Effector memory CD4-positive, alpha-beta T cell (primary cell): ENCODE results near the gene IQCM.

Source experiments
- DNase-seq, 3 donors: peaks; one replicate each; pipeline ENCODE4 v3.0.0-alpha.2; 2020
- H3K27ac ChIP-seq: 2 replicates; pipeline ENCODE4 v1.7.0; 2013; ENCODE audit warnings: mild to moderate bottlenecking, low read length, moderate library complexity; ENCODE audit not compliant: insufficient read depth, poor library complexity, severe bottlenecking
- H3K27me3 ChIP-seq: replicated peaks from 2 replicates; pipeline ENCODE4 v1.7.0; 2013; ENCODE audit warnings: mild to moderate bottlenecking, low read length; ENCODE audit not compliant: insufficient read depth, control insufficient read depth, poor library complexity, severe bottlenecking
- H3K36me3 ChIP-seq: 2 replicates; pipeline ENCODE4 v1.7.0; 2013; ENCODE audit warnings: mild to moderate bottlenecking, low read length, moderate library complexity; ENCODE audit not compliant: control insufficient read depth, insufficient read depth
- H3K4me1 ChIP-seq: 2 replicates; pipeline ENCODE4 v1.7.0; 2013; ENCODE audit warnings: low read length, mild to moderate bottlenecking; ENCODE audit not compliant: control insufficient read depth, insufficient read depth, poor library complexity, severe bottlenecking
- H3K4me3 ChIP-seq: 2 replicates; pipeline ENCODE4 v1.7.0; 2013; ENCODE audit warnings: low read length, low read depth, mild to moderate bottlenecking; ENCODE audit not compliant: insufficient read depth, poor library complexity, severe bottlenecking
- H3K9me3 ChIP-seq: 2 replicates; pipeline ENCODE4 v1.7.0; 2013; ENCODE audit warnings: mild to moderate bottlenecking, low read length, moderate library complexity; ENCODE audit not compliant: control insufficient read depth

IQCM gene

DNA sequence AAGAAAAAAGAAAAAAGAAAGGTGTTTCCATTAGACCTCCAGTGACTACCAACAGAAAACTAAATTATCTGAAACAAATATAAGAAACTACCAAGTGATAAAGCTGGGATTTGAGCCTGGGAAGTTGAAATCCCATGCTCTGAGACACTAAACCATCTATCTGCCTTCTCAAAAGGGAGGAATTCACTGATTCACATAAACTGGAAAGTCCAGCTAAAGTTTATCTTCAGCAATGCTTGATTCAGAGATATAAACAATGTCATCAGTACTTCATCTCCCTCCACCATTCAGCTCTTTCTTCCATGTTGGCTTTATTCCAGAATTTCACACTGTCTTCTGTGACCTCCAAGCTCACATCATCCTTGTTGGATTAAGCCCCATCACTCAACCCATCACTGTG, 96.3 kb downstream of the IQCM start:
- Histone ChIP-seq H3K4me1 (no peaks in the 10 kb centered on the region), H3K27ac (no peak overlapping the region), H3K9me3 (no peaks in the 10 kb centered on the region), H3K4me3 (no peak overlapping the region), H3K36me3 (no peaks in the 10 kb centered on the region), H3K27me3 (no peaks in the 10 kb centered on the region)
- no peak for DNase-seq

DNA sequence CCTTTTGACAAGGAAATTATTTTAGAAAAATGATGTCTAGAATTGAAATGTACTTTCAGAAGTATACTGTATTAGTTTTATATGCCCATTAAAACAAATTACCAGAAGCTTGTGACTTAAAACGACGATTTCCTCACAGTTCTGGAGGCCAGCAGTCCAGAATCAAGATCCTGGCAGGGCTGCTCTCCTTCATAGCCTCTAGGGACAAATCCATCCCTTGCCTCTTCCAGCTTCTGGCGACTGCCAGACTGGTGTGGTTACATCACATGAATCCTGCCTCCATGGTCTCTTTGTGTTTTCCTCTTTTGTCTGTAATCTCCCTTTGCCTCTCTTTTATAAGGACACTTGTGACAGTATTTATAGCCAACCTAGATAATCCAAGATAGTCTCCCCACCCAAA, 97.1 kb downstream of the IQCM start:
- no peak for DNase-seq
- no peaks in the 10 kb centered on the region for H3K36me3 ChIP-seq
- H3K27ac ChIP-seq = no peak overlapping the region
- H3K27me3 ChIP-seq = no peaks in the 10 kb centered on the region
- no peaks in the 10 kb centered on the region for H3K4me1 ChIP-seq
- H3K4me3 ChIP-seq = no peak overlapping the region
- H3K9me3 ChIP-seq = no peaks in the 10 kb centered on the region

DNA sequence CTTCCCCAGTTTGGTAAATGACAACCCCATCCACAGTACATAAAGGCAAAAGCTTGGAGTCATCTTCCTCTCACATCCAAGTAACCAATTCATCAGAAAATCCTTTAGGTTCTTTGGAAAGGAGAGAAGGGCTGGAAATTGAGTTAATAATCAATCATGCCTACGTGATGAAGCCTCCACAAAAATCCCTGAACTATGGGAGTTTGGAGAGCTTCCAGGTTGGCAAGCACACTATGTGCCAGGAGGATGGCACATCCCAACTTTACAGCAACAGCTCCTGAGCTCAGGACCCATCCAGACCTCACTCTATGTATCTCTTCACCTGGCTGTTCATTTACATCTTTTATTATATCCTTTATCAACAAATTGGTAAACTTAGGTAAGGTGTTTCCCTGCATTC, 98.9 kb downstream of the IQCM start:
- Histone ChIP-seq H3K4me1 (no peaks in the 10 kb centered on the region), H3K9me3 (no peaks in the 10 kb centered on the region), H3K4me3 (no peak overlapping the region), H3K36me3 (no peaks in the 10 kb centered on the region), H3K27ac (no peak overlapping the region), H3K27me3 (no peaks in the 10 kb centered on the region)
- no peak for DNase-seq

DNA sequence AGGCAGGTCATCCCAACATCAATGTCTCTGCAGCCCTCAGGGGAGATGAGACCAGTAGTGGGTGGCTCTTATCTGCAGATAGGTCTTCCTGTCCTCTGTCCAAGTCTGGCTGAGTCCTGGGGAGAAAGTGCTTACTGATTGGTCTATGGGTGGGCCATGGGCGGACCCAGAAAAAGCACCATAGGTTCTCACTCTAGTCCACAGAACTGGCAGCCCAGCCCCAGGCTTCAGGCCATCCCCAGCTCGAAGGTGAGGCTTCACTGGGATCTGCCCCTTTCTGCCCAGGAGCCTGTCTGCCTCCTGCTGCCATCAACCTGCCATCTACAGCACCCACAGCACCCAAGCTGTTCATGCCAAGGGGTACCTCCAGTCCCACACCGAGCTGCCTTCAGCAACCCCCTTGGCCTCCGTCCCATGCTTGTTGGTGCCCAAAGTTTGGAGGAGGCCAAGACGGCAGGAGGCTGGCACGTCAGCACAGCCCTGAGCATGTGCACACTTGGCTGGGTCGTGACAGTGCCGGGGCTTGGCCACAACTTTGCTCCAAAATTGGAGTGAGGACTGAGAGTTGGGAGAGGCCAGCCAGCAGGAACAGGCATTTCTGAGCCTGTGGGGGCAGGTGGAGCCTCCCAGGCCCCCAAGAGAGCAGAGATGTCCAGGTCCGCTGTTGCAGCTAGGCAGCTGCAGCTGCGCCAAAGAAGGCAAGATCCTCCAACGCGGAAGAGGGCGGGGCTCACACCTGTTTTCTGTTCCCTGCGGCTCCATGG, 99.6 kb downstream of the IQCM start:
- Histone ChIP-seq H3K4me1 (no peaks in the 10 kb centered on the region), H3K9me3 (no peaks in the 10 kb centered on the region), H3K27ac (no peak overlapping the region), H3K36me3 (no peaks in the 10 kb centered on the region), H3K4me3 (no peak overlapping the region), H3K27me3 (no peaks in the 10 kb centered on the region)
- no peak for DNase-seq

DNA sequence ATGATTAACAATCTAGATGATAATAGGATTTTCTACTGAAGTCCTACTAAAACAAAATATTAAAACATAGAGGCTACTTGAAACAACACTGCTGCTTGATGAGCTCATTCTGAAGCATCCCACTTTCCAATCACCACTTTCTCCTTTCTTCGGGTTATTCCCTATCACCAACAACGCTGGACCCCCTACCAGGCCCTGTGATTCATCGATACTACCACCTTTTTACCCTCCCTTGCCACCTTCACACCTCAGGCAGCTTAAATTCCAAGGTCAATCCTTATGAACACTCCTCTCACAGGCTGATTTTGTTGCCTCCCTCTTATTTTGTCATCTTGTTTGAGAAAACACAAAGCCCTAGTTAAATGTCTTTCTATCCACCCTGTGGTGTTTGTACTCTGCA, 102.6 kb downstream of the IQCM start:
- H3K4me1 ChIP-seq = no peaks in the 10 kb centered on the region
- no peaks in the 10 kb centered on the region for H3K36me3 ChIP-seq
- no peak overlapping the region for H3K4me3 ChIP-seq
- DNase-seq = no peak
- H3K9me3 ChIP-seq = no peaks in the 10 kb centered on the region
- no peaks in the 10 kb centered on the region for H3K27me3 ChIP-seq
- H3K27ac ChIP-seq = no peak overlapping the region

DNA sequence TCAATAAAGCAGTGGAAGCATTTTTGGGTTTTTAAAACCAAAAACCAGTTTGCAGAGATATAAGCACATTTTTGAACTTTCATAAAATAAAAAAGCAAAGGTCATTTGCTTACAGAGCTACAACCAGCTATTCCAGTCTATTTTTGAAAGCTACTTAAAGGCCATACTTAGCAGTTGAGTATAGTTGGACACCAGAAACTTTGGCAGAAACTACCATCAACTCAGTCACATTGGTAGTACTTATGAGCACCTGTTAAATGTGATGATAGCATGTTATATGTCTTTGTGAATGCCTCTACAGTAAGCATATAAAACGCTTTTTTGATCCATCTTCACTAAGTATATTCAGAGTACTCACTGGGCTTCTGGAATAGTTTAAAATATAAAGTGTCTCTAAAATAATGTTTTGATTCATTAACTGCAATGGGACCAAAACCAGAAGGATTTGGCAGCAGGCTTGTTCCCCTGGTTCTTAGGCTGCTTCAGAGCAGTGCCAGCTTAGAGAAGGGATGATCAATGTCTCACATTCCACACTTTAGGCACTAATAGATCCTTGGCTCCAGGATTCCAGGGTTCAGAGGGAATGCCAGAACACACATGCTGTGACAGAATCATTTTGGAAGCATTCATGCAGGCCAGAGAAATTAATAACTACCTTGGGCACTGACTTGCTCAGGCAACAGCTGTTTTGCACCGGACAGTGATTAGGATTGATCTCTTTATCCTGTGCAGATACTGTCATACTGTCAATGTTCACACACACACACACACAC, 103.9 kb downstream of the IQCM start:
- Histone ChIP-seq H3K9me3 (no peaks in the 10 kb centered on the region), H3K27ac (no peak overlapping the region), H3K27me3 (no peaks in the 10 kb centered on the region), H3K36me3 (no peaks in the 10 kb centered on the region), H3K4me3 (no peak overlapping the region), H3K4me1 (no peaks in the 10 kb centered on the region)
- DNase-seq = no peak

DNA sequence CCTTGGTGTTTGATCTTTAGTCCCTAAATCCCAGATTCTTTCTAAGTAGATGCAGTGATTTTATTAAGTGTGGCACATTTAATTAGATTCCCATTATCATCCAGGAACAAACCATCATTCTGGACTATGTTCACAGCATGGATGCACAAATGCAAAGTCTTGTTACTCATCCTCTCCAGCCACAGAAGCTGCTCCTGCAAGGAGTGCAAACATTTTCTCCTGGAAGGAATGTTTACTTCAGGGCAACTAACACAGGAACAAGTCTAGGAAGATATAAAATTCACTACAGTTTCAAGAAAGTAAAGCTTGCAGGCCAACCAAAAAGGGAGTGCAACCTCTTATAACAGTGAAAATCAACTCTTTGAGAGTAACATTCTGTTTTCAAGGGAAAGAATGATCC, 106.0 kb downstream of the IQCM start:
- Histone ChIP-seq H3K27ac (no peak overlapping the region), H3K9me3 (no peaks in the 10 kb centered on the region), H3K36me3 (no peaks in the 10 kb centered on the region), H3K4me3 (no peak overlapping the region), H3K27me3 (no peaks in the 10 kb centered on the region), H3K4me1 (no peaks in the 10 kb centered on the region)
- no peak for DNase-seq

DNA sequence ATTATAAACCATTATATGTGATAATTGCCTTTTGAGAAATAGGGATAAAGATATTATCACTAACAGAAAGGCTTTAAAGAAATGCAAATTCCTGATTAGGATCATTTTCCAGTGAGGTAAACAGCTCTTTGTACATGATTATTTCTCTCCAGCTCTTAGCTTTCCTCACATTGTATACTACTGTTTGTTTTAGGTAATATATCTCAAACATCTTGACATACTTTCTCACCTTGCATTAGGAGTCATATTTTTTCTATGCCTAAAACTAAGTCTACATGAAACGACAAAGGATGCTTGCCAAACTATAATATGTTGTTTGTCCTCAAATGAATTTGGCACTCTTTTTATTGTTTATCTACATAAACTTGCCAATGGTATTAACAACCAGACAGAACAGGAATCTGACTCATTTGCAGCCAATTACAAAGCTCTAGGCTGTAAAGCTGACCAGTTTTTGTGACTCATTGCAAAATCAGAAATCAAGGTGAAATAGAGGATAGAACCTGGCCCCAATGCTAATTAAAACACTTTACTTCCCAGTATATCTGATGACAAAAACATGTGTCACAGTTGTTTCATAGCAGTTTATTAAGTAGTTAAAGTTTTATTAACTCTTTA, 107.0 kb downstream of the IQCM start:
- Histone ChIP-seq H3K27me3 (no peaks in the 10 kb centered on the region), H3K9me3 (no peaks in the 10 kb centered on the region), H3K36me3 (no peaks in the 10 kb centered on the region), H3K4me3 (no peak overlapping the region), H3K27ac (no peak overlapping the region), H3K4me1 (no peaks in the 10 kb centered on the region)
- DNase-seq = no peak

DNA sequence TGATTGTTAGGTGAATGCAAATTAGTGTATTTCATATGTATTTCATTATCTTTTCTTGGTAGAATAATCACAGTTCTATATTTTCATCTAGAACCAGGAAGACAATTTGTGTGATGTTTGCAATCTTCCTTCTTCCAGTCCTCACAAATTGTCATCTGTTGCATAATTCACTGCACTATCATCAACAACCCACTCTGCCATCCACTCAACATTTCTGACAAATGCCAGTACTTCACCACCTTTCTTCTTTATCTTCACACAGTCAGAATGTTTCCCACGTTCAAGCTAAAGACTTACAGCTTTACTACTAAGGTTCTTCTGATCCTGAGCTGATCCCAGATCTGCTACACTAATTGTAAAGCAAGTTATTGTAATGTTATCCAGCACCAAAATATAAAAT, 107.8 kb downstream of the IQCM start:
- no peak overlapping the region for H3K27ac ChIP-seq
- H3K9me3 ChIP-seq = no peaks in the 10 kb centered on the region
- H3K4me1 ChIP-seq = no peaks in the 10 kb centered on the region
- H3K27me3 ChIP-seq = no peaks in the 10 kb centered on the region
- no peaks in the 10 kb centered on the region for H3K36me3 ChIP-seq
- no peak for DNase-seq
- H3K4me3 ChIP-seq = no peak overlapping the region

DNA sequence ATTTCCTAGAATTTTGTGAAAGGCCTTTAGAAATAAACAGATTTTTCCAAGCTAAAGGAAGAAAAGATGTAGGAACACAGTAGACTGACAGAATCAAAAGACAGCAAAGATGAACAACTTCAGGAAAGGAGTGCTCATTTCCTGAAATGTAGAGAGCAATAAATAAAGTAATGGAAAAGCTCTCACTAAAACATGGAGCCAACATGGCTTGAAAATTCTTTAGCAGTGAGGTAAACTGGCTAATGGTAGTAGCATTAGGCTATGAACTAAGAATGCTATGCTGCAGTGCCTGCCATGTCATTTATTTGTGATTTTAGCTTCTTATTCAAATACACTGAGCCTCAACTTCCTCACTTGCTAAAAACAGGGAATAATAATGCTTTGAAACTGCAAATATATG, 108.7 kb downstream of the IQCM start:
- Histone ChIP-seq H3K27ac (no peak overlapping the region), H3K36me3 (no peaks in the 10 kb centered on the region), H3K4me1 (no peaks in the 10 kb centered on the region), H3K4me3 (no peak overlapping the region), H3K27me3 (no peaks in the 10 kb centered on the region), H3K9me3 (no peaks in the 10 kb centered on the region)
- no peak for DNase-seq
